HG02870 (cell line): ENCODE results near the gene CRB2.

Source experiments
- ATAC-seq: cut with Tn5 transposase; IDR thresholded peaks from one replicate; pipeline ENCODE4 v1.9.1; 2021; ENCODE audit warnings: mild to moderate bottlenecking, moderate library complexity; ENCODE audit not compliant: unreplicated experiment

The CRB2 gene

DNA sequence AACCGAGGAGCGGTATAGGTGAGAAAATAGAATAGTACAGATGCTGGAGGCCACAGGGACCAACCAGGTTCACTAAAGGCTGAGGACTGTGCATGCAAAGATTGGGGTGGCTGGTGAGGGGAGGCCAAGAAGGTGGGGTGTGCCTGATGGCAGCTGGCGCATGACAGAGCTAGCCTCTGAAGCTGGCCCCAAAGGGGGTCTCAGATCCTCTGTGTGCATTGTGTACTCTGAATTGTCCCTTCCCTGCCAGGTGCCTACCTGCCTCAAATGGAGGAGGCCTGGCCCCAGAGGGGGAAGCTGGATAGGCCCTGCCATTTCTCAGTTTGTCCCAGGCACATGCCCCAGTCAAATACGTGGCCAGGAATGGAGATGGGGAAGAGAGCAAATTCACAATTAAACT, 63.1 kb downstream of the CRB2 start:
- no peak for ATAC-seq

DNA sequence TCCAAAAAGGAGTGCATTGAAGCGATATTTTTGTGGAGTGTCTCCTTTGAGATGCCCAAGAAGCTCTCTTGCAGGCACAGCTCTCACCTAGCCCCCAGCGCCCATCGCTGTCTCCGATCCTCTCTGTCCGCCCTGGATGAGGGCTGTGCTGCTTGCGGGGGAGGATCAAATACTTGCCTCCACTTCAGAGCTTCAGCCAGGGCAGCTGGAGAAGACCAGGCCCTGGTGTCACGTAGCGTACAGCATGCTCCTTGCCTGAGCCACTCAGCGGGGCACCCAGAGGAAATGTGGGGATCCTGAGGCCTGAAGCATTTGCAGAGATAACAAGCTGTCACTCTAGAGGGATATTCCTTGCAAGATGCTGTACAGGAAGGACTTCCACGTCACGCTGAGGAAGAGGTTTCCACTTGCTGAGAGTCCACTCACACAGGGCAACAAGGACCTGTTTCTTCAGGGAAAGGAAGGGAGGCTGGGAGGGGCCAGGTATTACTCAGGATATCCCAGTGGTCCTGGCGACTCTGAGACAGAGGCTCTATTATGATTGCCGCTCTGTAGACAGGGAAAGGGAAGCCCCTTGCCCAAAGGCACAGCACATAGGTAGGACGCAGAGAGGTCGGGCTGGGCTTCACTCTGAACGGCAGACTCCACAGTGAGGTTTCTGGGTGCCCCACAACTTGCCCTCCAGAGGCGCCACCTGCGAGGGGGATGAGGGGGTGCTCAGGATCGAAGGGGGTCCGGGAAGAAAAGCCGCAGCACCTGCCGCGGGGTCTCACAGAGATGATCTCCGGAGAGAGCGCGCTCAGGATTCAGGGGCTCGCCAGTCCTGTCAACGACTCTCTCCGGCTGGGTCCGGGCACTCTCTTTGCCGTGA, 64.0 kb downstream of the CRB2 start:
- ATAC-seq = no peak

DNA sequence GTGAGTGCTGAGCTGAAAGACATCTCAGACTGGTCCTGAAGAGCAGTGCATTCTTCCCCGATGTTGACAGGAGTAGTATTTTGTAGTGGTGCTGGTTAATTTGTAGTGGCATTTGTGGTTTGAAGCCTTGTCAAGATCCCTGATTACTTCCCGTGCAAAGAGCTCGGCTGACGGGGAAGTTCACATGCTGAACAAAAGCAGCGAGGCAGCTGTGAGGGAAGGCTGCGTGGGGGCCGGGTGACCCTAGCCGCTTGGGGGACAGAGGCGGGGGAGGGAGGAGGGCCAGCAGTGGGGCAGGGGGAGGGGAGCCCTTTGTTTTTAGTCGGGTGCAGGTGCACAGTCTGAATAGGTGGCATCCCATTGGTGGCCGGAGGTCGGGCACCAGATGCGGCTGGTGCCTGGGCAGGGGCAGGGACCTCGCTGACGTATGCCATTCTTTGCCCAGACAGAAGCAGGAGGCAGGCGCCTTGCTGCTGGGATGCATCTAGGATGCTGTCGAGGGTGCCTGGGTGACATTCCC, 64.7 kb downstream of the CRB2 start:
- no peak for ATAC-seq

DNA sequence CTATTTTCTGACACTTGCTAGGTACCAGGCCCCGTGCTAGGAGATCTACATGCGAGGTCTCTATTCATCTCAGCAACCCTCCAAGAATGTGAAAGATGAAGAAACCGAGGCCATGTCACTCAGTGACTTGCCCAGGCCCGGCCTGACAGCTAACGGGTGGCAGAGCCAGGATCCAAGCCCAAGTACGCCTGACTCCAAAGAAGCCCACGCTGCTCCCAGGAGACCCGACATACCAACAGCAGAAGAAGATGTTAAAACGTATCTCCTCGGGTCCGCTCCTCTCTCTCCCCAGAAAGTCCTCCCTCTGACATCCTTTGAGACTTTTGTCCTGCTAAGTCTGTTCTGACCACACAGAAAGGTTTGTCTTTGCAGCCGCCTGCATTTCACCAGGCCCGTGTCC, 65.2 kb downstream of the CRB2 start:
- no peak for ATAC-seq

DNA sequence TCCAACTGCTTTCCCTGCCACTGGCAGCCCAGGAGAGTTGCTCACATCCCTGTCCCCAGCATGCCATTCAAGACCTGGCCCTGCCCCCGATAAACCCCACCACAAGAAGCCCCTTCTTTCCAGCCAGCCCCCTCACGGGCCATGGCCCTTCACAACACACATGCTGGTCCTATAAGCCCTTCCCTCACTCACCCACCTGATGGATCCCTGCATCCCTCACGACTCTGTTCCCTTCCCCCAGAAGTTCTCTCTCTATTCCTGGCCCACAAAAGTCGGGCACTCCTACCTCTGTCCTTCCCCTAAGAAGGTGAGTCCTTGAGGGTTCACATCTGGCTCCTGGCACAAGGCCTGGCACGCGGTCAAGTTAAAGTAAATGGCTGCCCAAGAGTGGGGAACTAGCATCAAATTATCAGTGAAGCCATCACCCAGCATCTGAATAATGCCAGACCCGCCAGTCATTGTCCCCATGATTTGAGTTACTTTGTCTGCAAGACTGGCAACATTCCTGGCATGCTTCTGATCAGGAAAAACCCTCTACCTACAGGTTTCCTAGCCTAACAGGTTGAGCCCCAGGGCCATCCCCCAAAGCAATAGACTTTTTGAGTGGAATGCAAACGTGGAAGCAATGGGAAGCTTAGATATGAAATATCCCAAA, 65.9 kb downstream of the CRB2 start:
- ATAC-seq = no peak

DNA sequence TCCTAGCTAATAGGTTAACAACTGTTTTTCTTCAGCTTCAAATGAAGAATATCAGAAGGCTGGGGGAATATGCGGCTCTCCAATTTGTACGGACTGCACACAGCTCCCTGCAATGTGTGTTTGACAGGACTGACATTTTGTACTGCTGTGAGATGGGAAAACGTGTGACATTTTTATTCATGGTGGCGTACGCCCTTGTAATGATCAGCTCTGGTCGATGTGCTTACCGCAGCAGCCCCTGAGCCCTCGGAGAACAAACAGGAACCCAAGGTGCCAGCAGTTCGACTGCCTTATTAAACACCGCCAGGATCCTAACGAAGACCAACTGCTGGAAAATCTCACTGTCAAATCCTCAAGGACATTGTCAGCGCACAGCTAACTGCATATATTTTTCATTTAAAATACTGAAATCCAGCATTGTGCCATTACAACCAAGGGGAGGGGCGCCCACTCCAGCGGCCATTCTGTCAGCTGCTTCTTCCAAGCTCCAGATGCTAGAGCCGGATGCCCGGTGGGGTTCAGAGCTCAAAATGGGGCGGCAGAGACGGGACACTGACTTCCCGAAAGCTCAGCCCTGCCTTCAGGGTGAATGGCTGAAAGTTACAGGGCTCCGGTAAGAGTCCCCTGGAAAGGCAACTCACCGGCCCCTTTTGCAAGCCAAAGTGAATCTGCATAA, 66.8 kb downstream of the CRB2 start:
- ATAC-seq = no peak

DNA sequence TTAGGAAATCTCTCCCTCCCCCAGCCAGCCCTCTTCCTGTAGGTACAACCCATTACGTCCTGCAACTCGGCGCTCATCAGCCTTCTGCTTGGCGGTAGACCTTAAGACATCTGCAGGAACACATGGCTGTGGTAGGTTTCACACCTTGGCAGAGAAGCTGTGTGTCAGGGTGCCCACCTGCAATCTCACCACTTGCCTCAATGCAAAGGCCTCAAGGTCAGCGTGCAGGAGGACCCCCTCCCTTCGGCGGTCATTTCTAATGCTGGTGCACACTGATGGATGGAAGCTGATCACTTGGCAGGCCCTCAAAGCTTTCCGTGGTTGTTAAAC, 67.3 kb downstream of the CRB2 start:
- no peak for ATAC-seq

DNA sequence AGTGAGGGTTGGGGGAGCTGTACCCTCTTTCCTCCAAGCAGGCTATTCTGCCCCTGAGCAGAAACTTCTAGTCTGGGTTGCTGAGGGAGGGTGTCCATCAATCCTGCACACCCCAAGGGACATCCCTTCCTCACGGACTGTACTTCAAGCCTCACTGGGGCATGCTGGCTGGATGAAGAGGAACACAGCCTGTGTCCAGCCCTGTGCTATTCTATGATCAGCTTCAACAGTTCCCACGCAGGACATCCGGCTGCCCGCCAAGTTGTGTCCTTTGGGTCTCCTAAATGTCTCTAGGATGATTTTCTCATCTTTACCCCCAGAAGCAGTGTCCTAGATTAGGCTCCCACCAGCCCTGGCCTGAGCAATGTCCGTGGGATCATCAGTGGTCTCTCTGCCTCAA, 68.1 kb downstream of the CRB2 start:
- no peak for ATAC-seq

DNA sequence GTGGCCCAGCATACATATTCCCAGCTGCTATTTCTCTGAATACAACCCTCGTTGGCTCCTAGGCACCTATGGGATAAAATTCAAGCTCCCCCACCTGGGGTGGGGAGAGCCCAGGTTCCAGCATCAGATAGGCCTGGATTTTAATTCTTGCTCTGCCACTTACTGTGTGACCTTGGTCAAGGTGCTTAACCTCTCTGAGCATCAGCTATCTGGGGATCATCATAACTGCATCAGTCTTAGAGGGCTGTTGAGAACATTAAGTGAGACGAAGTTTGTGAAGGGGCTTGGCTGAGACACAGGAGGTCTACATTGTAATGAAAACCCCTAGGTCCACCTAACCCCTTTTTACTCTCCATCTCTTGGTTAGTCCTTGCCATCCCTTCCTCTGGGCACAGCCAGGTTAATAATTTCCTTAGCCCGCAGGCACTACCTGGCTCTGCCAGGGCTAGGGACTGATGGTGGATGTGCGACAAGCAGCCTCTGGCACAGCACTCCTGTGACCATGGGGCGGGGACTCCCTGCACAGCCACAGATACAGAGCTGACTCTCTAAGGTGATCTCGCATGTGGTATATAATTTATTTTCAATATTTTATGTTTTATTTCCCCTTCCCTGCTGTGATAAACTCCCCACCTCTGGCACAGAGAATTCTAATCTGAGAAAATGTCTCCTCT, 68.7 kb downstream of the CRB2 start:
- ATAC-seq = no peak

DNA sequence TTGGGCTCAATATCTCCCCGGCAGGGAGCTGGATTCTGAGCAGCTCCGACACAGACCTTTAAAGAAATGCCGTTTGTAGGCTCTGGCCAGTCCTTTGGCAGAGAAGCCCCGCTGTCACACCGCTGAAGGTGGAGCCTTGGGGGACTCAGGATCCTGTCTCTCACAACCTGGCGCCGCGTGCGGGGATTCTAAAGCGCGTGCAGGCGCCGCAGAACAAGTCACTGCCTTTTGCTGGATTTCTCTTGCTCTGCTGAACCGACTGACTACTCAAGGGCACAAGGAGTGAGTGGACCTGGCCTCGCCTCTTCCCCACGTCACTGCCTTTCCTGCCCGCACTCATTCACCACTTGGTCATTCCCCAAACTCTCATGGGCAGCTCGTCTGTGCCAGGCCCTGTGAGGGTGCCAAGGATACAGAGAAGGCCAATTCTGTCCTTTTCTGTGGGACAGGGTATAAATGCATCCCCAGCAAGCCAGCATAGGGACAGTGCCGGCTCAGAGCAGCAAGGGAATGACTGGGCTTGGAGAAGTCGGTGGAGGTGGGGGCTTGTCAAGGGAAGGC, 69.3 kb downstream of the CRB2 start:
- ATAC-seq = no peak

DNA sequence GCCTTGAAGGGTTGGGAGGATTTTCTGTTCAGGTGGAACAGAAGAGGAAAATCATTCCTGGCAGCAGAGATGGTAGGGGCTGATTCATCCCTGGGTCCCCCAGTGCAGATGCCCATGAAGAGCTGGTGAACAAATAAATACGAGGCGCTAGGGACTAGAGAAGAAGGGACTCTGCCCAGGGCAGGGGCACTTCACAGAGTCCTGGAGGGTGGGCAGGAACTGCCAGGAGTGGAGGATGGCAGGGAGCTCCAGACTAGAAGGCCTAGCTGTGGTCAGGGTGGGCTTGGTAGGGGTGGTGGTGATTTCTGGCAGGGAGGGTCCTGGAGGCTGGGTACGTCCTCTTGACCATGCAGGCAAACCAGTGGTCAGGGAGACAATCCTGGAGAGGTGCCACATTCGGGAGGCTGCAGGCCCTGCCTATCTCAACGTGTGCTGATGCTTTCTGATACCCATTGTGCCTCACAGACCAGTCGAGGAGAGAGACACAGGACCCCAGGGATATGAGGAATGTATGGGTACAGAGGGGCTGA, 69.9 kb downstream of the CRB2 start:
- ATAC-seq = no peak

DNA sequence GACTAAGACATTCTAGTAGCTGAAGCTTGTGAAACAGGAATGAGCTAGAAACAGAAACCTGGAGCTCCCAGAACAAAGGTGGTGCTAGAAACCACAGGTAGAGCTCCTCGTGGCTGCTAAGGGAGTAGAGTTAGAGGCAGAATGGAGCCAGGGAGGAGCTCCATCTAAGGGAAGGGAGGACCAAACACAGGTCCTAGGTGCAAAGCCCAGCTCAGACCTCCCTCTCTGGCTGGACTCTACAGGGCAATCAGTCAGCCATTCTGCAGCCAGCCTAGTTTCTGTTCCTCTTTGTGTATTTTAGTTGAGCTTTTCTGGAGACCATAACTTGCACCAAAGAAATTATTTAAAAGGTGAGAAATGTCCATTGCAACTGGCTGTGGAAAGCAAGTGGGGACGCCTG, 70.4 kb downstream of the CRB2 start:
- ATAC-seq = no peak
